Measurements from ENCODE around the gene PNMA8C.

- TF ChIP-seq CTCF (IDR thresholded peaks at IDR 0.05) (no peak), POLR2A (IDR thresholded peaks at IDR 0.05) (no peak)
Observed at GRCh38 chr19:46471811-46472543, 43.2 kb upstream of the PNMA8C start.
